Liver (tissue), 9 donors: Measurements from ENCODE around the gene LRRC27. TPM values are rescaled to one million over a fixed set of nuclear protein-coding genes. Genes with fewer than 3 reads are reported as not detected.

Experiments used
- DNase-seq: peaks from one replicate; pipeline ENCODE4 v3.0.0-alpha.2; 2017; ENCODE audit warnings: low spot score
- H3K27ac ChIP-seq, 2 donors: one replicate each; pipeline ENCODE4 v1.7.0; 2013; ENCODE audit warnings: inconsistent platforms in 2 of 2, low read length in 2 of 2, control low read depth in 1 of 2, low read depth in 1 of 2, mild to moderate bottlenecking in 1 of 2
- H3K27me3 ChIP-seq, 4 donors: one replicate each; pipeline versions ENCODE4 v1.6.1 to v1.7.0; 2013; ENCODE audit warnings: low read length in 3 of 4, inconsistent platforms in 1 of 4, mild to moderate bottlenecking in 1 of 4, moderate library complexity in 1 of 4; ENCODE audit not compliant: control insufficient read depth in 4 of 4, insufficient read depth in 4 of 4
- H3K36me3 ChIP-seq, 4 donors: one replicate each; pipeline versions ENCODE4 v1.6.1 to v1.7.0; 2013; ENCODE audit warnings: low read length in 3 of 4, mild to moderate bottlenecking in 3 of 4, low read depth in 1 of 4, moderate library complexity in 1 of 4; ENCODE audit not compliant: control insufficient read depth in 4 of 4, insufficient read depth in 3 of 4
- H3K4me1 ChIP-seq, 4 donors: one replicate each; pipeline versions ENCODE4 v1.6.1 to v1.7.0; 2013; ENCODE audit warnings: low read length in 3 of 4, mild to moderate bottlenecking in 3 of 4, moderate library complexity in 1 of 4; ENCODE audit not compliant: control insufficient read depth in 4 of 4, insufficient read depth in 4 of 4
- H3K4me3 ChIP-seq, 3 donors: one replicate each; pipeline versions ENCODE4 v1.6.1 to v1.7.0; 2013; ENCODE audit warnings: low read length in 3 of 3, control low read depth in 1 of 3, low read depth in 1 of 3, mild to moderate bottlenecking in 1 of 3
- H3K9ac ChIP-seq, 2 donors: one replicate each; pipeline ENCODE4 v1.7.0; 2013; ENCODE audit warnings: low read length in 2 of 2, mild to moderate bottlenecking in 2 of 2, moderate library complexity in 2 of 2, control low read depth in 1 of 2, low read depth in 1 of 2
- H3K9me3 ChIP-seq, 4 donors: one replicate each; pipeline versions ENCODE4 v1.6.1 to v1.7.0; 2013; ENCODE audit warnings: low read length in 3 of 4; ENCODE audit not compliant: control insufficient read depth in 4 of 4
- ATF3 ChIP-seq: IDR thresholded peaks from 2 replicates; pipeline ENCODE4 v1.6.1; 2016; ENCODE audit warnings: antibody characterized with exemption
- CTCF ChIP-seq: fragments of 150-350 bp; IDR thresholded peaks from 2 replicates; pipeline ENCODE4 v1.5.1; 2017; ENCODE audit warnings: improper control_type of control experiment, low read depth, low read length; ENCODE audit not compliant: missing input control
- EGR1 ChIP-seq, 2 donors: IDR thresholded peaks; 2 replicates each; pipeline ENCODE4 v1.6.1; 2016 to 2018; ENCODE audit warnings: antibody characterized with exemption in 2 of 2, low read depth in 2 of 2
- FOXA1 ChIP-seq: IDR thresholded peaks from 2 replicates; pipeline ENCODE4 v1.6.1; 2016; ENCODE audit warnings: antibody characterized with exemption
- FOXA2 ChIP-seq: IDR thresholded peaks from 2 replicates; pipeline ENCODE4 v1.6.1; 2016; ENCODE audit warnings: antibody characterized with exemption
- GABPA ChIP-seq, 2 donors: IDR thresholded peaks in 1 of 2; conservative IDR thresholded peaks in 1 of 2; 2 replicates each; pipeline ENCODE4 v1.6.1; 2016; ENCODE audit warnings: antibody characterized with exemption in 2 of 2, mild to moderate bottlenecking in 1 of 2, moderate library complexity in 1 of 2
- HNF4A ChIP-seq, 2 donors: conservative IDR thresholded peaks; 2 replicates each; pipeline ENCODE4 v1.6.1; 2016; ENCODE audit warnings: antibody characterized with exemption in 2 of 2, mild to moderate bottlenecking in 2 of 2
- HNF4G ChIP-seq: IDR thresholded peaks from 2 replicates; pipeline ENCODE4 v1.6.1; 2016; ENCODE audit warnings: antibody characterized with exemption
- JUND ChIP-seq, 2 donors: IDR thresholded peaks; 2 replicates each; pipeline ENCODE4 v1.6.1; 2016; ENCODE audit warnings: antibody characterized with exemption in 2 of 2
- MAX ChIP-seq: IDR thresholded peaks from 2 replicates; pipeline ENCODE4 v1.6.1; 2016; ENCODE audit warnings: antibody characterized with exemption
- NR2F2 ChIP-seq: IDR thresholded peaks from 2 replicates; pipeline ENCODE4 v1.6.1; 2016; ENCODE audit warnings: antibody characterized with exemption
- RAD21 ChIP-seq, 2 donors: IDR thresholded peaks; 2 replicates each; pipeline ENCODE4 v1.6.1; 2016; ENCODE audit warnings: antibody characterized with exemption in 2 of 2, mild to moderate bottlenecking in 2 of 2
- RXRA ChIP-seq, 2 donors: IDR thresholded peaks; 2 replicates each; pipeline ENCODE4 v1.6.1; 2017 to 2018; ENCODE audit warnings: antibody characterized with exemption in 2 of 2, mild to moderate bottlenecking in 1 of 2
- SP1 ChIP-seq: IDR thresholded peaks from 2 replicates; pipeline ENCODE4 v1.6.1; 2018; ENCODE audit warnings: antibody characterized with exemption, mild to moderate bottlenecking
- TAF1 ChIP-seq: conservative IDR thresholded peaks from 2 replicates; pipeline ENCODE4 v1.6.1; 2016; ENCODE audit warnings: antibody characterized with exemption, mild to moderate bottlenecking
- YY1 ChIP-seq: IDR thresholded peaks from 2 replicates; pipeline ENCODE4 v1.6.1; 2016; ENCODE audit warnings: antibody characterized with exemption, mild to moderate bottlenecking
- ZBTB33 ChIP-seq: IDR thresholded peaks from 2 replicates; pipeline ENCODE4 v1.6.1; 2016; ENCODE audit warnings: antibody characterized with exemption
- WGBS: extraction: QIAGEN DNeasy Blood & Tissue Kit; methylation state at CpG from one replicate; pipeline ENCODE4 v1.1.7; 2013; 5-methylcytosine and 5-hydroxymethylcytosine counted together
- polyA plus RNA-seq, 2 donors: library from polyadenylated mRNA; stranded (reverse) in 1 of 2; unstranded in 1 of 2; fragments of 200-250 nt in 1 of 2; fragments of >200 nt in 1 of 2; fragmentation: Nextera tagmentation in 1 of 2; extraction: Ambion mirVana in 1 of 2; gene quantifications; one replicate each; pipeline versions ENCODE4 v1.2.1 to v1.2.3, GENCODE V29; 2013 to 2015
- total RNA-seq, 2 donors: library from RNA; depleted of rRNA; stranded (reverse); fragments of >200 nt; gene quantifications; one replicate each; pipeline ENCODE4 v1.2.3, GENCODE V29; 2014
- TF ChIP-seq, protein P1 (sequence below): IDR thresholded peaks from 2 replicates; pipeline ENCODE4 v1.6.1; 2016; ENCODE audit warnings: antibody characterized with exemption, mild to moderate bottlenecking
- donor health status: healthy.
- donor health status: healthy.
- donor health status: healthy.
- donor health status: healthy.
- donor health status: healthy.

The LRRC27 gene
- total and polyA plus RNA-seq, 4 donors: 1.8 to 2.8 (median 2.6) TPM

- Histone ChIP-seq H3K4me1 (peaks cover 0 to 2% (median 0%) of the 10 kb centered on the region in 4 donors), H3K27me3 (no peaks in the 10 kb centered on the region), H3K9me3 (no peaks in the 10 kb centered on the region), H3K9ac (no peak overlapping the region), H3K27ac (no peak overlapping the region), H3K4me3 (no peak overlapping the region), H3K36me3 (no peaks in the 10 kb centered on the region)
- no peak for DNase-seq
- TF ChIP-seq HNF4G (no peak), FOXA2 (no peak)
- WGBS: 90% methylated on average over 38 of the region's 38 CpGs
Observed at GRCh38 chr10:132301371-132302330, 30.3 kb upstream of the LRRC27 start.

DNA sequence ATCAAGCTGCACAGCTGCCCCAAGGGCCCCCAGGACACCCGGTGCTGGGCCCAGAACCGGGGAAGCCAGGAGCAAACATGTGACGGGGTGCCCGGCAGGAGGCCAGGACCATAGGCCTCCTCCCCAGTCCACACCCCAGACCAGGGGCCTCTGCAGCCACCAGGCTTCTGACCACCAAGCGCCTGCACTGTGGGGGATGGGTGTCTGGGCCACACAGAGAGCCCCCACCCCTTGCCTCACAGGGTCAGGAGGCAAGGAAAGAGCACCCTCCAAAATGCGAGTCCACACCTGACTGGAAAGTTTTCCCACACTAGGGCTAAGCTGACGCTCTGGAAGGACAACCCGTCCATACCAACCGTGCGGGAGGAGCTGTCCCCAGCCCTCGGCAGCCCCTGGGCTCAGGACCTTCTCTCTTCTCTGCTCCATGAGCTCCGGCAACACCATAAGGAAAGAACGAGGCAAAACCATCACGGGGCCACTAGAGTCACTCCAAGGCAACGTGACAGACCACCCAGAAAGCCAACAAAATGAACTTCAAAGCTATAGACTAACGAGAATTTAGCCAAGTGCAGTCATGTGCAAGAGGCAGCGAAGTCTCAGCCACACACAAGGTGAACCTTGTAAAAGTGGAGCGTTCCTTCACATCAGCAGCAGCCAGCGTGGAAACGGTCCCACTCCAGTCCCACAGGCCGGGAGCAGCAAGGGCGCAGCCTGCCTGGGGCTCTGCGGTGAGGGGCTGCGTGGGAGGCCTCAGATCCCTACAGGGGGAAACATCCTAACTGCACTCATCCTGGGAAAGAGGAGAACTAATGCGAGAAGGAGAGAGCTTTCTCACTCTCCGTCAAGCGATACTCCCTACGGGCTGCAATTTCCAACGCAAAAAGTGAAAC is 29.3 kb upstream of the LRRC27 start:
- Histone ChIP-seq H3K4me1 (peaks cover 4 to 9% (median 7%) of the 10 kb centered on the region in 4 donors), H3K9me3 (no peaks in the 10 kb centered on the region), H3K27ac (no peak overlapping the region), H3K27me3 (no peaks in the 10 kb centered on the region), H3K4me3 (no peak overlapping the region), H3K36me3 (no peaks in the 10 kb centered on the region), H3K9ac (no peak overlapping the region)
- no peak for DNase-seq
- 85% methylated on average over 29 of the region's 29 CpGs for WGBS
- TF ChIP-seq SP1: no peak
- no peak for TF ChIP-seq HNF4A (conservative IDR thresholded peaks at IDR 0.05)
- TF ChIP-seq FOXA1: no peak
- no peak for TF ChIP-seq RAD21 (IDR thresholded peaks at IDR 0.05)
- TF ChIP-seq, protein P1, sequence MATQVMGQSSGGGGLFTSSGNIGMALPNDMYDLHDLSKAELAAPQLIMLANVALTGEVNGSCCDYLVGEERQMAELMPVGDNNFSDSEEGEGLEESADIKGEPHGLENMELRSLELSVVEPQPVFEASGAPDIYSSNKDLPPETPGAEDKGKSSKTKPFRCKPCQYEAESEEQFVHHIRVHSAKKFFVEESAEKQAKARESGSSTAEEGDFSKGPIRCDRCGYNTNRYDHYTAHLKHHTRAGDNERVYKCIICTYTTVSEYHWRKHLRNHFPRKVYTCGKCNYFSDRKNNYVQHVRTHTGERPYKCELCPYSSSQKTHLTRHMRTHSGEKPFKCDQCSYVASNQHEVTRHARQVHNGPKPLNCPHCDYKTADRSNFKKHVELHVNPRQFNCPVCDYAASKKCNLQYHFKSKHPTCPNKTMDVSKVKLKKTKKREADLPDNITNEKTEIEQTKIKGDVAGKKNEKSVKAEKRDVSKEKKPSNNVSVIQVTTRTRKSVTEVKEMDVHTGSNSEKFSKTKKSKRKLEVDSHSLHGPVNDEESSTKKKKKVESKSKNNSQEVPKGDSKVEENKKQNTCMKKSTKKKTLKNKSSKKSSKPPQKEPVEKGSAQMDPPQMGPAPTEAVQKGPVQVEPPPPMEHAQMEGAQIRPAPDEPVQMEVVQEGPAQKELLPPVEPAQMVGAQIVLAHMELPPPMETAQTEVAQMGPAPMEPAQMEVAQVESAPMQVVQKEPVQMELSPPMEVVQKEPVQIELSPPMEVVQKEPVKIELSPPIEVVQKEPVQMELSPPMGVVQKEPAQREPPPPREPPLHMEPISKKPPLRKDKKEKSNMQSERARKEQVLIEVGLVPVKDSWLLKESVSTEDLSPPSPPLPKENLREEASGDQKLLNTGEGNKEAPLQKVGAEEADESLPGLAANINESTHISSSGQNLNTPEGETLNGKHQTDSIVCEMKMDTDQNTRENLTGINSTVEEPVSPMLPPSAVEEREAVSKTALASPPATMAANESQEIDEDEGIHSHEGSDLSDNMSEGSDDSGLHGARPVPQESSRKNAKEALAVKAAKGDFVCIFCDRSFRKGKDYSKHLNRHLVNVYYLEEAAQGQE: no peak
- no peak for TF ChIP-seq NR2F2
- no peak for TF ChIP-seq MAX
- TF ChIP-seq JUND (IDR thresholded peaks at IDR 0.05): no peak
- no peak for TF ChIP-seq ATF3
- no peak for TF ChIP-seq EGR1 (IDR thresholded peaks at IDR 0.05; ENCODE audit: low read depth in 2 of 2)
- no peak for TF ChIP-seq HNF4G
- TF ChIP-seq YY1: no peak
- no peak for TF ChIP-seq ZBTB33
- no peak for TF ChIP-seq GABPA (IDR thresholded peaks at IDR 0.05 in 1 of 2, conservative IDR thresholded peaks at IDR 0.05 in 1 of 2)
- TF ChIP-seq TAF1: no peak
- TF ChIP-seq FOXA2: no peak
- TF ChIP-seq CTCF: no peak
- no peak for TF ChIP-seq RXRA (IDR thresholded peaks at IDR 0.05)
